C4-2B (cell line): ENCODE results near the gene RHAG.

ENCODE experiments used
- H3K27ac ChIP-seq: fragments of 450-650 bp; 2 replicates; pipeline ENCODE4 v1.5.1; 2017
- CTCF ChIP-seq: fragments of 450-650 bp; conservative IDR thresholded peaks from 2 replicates; pipeline ENCODE4 v1.5.1; 2017; ENCODE audit warnings: mild to moderate bottlenecking
- ZFX ChIP-seq: fragments of 450-650 bp; IDR thresholded peaks from 2 replicates; pipeline ENCODE4 v1.6.1; 2017

RHAG gene

GRCh38 chr6:49556429-49556837, 80.2 kb downstream of the RHAG start:
- peak overlapping the region; percentile 35; the same call in 1 of the 2 replicates for H3K27ac ChIP-seq
- TF ChIP-seq CTCF (no peak), ZFX (no peak)

GRCh38 chr6:49555951-49556350, 80.7 kb downstream of the RHAG start:
- no peak for TF ChIP-seq ZFX
- H3K27ac ChIP-seq: no peak overlapping the region
